OCI-LY7 (cell line): ENCODE data around the gene DCP2.

ENCODE experiments used
- EZH2phosphoT487 ChIP-seq: fragments of 200-600 bp; sonication (generic); IDR thresholded peaks from 2 replicates; pipeline ENCODE4 v1.6.1; 2018; ENCODE audit warnings: low read depth, borderline replicate concordance, mild to moderate bottlenecking, mixed run types, antibody characterized with exemption, low read length, moderate library complexity, mixed read lengths
- TF ChIP-seq, protein P1 (sequence below): fragments of 200-600 bp; sonication (generic); conservative IDR thresholded peaks from 2 replicates; pipeline ENCODE4 v1.5.1; 2014; ENCODE audit warnings: mild to moderate bottlenecking, antibody characterized with exemption, low read length, moderate library complexity, mixed read lengths

DNA sequence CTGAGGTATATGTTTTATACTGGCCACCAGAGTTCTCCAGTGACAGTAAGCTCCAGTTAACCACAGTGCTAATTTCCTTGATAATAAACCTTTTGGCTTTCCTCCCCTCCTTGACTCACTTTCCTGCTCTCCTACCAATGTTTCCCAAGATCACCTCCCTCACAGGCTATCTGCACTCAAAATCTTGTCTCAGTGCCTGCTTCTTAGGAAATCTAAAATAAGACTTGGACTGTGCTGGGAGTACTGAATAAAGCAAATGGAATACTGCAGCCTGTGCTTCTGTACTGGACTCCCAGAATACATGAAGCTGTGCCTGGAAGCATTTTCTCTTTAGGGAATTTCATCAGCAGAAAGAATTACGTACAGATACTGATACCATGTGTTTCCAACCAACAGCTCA is 1.7 kb upstream of the DCP2 start:
- TF ChIP-seq, protein P1, sequence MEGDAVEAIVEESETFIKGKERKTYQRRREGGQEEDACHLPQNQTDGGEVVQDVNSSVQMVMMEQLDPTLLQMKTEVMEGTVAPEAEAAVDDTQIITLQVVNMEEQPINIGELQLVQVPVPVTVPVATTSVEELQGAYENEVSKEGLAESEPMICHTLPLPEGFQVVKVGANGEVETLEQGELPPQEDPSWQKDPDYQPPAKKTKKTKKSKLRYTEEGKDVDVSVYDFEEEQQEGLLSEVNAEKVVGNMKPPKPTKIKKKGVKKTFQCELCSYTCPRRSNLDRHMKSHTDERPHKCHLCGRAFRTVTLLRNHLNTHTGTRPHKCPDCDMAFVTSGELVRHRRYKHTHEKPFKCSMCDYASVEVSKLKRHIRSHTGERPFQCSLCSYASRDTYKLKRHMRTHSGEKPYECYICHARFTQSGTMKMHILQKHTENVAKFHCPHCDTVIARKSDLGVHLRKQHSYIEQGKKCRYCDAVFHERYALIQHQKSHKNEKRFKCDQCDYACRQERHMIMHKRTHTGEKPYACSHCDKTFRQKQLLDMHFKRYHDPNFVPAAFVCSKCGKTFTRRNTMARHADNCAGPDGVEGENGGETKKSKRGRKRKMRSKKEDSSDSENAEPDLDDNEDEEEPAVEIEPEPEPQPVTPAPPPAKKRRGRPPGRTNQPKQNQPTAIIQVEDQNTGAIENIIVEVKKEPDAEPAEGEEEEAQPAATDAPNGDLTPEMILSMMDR: no peak
- TF ChIP-seq EZH2phosphoT487: no peak
